Measurements from ENCODE around the gene WWC2. TPM values are rescaled to one million over a fixed set of nuclear protein-coding genes. Genes with fewer than 3 reads are reported as not detected.
"Not testable (repeated sequence)": the region's sequence is repeated elsewhere in the genome, so short reads cannot be mapped to it uniquely, and the experiment has no call there.

Gene WWC2
- total RNA-seq, 4 donors from 2014 or later = 33.7 to 48.3 (median 42.9) TPM

- TF ChIP-seq, protein P1, sequence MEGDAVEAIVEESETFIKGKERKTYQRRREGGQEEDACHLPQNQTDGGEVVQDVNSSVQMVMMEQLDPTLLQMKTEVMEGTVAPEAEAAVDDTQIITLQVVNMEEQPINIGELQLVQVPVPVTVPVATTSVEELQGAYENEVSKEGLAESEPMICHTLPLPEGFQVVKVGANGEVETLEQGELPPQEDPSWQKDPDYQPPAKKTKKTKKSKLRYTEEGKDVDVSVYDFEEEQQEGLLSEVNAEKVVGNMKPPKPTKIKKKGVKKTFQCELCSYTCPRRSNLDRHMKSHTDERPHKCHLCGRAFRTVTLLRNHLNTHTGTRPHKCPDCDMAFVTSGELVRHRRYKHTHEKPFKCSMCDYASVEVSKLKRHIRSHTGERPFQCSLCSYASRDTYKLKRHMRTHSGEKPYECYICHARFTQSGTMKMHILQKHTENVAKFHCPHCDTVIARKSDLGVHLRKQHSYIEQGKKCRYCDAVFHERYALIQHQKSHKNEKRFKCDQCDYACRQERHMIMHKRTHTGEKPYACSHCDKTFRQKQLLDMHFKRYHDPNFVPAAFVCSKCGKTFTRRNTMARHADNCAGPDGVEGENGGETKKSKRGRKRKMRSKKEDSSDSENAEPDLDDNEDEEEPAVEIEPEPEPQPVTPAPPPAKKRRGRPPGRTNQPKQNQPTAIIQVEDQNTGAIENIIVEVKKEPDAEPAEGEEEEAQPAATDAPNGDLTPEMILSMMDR (IDR thresholded peaks at IDR 0.05) = no peak
- DNase-seq (ENCODE audit: low spot score) (no peak), ATAC-seq (ENCODE audit: low FRiP score) (no peak)
Measured at GRCh38 chr4:183111452-183111885, 12.4 kb downstream of the WWC2 start.

DNA sequence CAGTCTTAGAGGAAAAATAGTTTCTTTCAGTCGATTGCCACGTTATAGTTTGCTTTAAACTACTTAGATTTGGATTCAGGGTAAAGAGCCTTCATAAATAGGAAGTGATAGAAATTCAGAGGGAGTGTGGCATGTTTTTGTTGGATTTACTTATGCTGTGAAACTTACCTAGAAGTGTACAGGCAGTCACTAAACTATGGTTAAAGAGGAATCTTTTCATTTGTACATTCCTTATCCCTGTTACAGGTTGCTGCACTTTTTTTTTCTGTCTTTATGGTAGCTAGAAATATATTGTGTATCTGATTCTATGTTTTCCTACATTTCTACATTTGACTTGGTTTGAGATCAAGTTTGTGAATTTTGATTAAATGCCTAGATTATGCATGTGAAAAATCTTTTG, 19.1 kb downstream of the WWC2 start:
- ATAC-seq (ENCODE audit: low FRiP score) (no peak), DNase-seq (ENCODE audit: low spot score) (no peak)
- TF ChIP-seq, protein P1 (IDR thresholded peaks at IDR 0.05) = no peak

DNA sequence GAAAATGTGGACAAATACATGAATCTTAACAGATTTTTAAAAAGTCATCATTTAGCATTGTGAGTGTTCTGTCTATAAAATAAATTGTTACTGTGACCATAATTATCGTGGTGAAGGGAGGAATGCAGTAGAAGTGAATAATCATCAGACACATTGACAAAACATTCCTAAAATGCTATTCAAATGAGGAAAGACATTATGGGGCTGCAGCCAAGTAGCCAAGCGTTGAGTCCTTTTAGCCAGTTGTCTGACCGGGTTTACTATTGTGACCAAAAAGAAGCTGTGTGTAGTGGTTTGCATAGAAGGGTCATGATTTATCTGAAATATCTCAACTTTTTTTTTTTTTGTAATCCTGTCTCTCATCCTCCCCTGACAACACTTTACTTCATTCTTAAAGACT, 19.5 kb downstream of the WWC2 start:
- ATAC-seq (ENCODE audit: low FRiP score) = peak; percentile 62
- TF ChIP-seq, protein P1 (IDR thresholded peaks at IDR 0.05) = no peak

DNA sequence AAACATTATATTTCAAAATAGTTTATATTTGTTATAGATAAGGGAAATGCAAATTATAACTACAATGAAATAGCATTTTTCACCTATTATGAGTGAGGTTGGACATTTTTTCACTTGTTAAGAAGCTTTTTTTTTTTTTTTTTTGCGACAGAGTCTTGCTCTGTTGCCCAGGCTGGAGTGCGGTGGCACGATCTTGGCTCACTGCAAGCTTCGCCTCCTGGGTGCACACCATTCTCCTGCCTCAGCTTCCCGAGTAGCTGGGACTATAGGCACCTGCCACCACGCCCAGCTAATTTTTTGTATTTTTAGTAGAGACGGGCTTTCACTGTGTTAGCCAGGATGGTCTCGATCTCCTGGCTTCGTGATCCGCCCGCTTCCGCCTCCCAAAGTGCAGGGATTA, 22.6 kb downstream of the WWC2 start:
- not testable (repeated sequence) for DNase-seq (ENCODE audit: low spot score); ATAC-seq (ENCODE audit: low FRiP score)

More for the DNA sequence above, 19.5 kb downstream of the WWC2 start:
- no peak for DNase-seq (ENCODE audit: low spot score)

GRCh38 chr4:183124228-183124627, 25.2 kb downstream of the WWC2 start:
- ATAC-seq (ENCODE audit: low FRiP score) (no peak), DNase-seq (ENCODE audit: low spot score) (no peak)
- TF ChIP-seq, protein P1 (IDR thresholded peaks at IDR 0.05) = no peak

- ATAC-seq (ENCODE audit: low FRiP score) = no peak
- DNase-seq (ENCODE audit: low spot score) = no peak
- TF ChIP-seq, protein P1 (IDR thresholded peaks at IDR 0.05) = no peak
Measured at GRCh38 chr4:183124865-183125264, 25.8 kb downstream of the WWC2 start.

DNA sequence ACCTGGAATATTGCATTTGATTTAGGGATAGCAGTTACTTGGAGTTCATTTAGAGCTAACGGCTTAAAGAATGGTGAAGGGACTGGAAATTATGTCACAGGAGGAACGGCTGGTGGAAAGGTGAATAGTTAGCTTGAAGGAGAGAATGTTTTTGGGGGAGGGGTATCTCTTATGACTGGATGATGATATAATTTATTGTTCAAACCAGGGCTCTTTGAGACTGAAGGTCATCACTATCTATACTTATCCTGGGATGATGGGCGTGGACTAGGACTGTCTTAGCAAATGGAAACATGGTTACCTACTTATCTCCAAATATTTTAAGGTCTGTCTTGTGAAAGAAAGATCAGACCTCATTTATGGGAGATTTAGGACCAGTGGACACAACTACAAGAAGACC, 30.1 kb downstream of the WWC2 start:
- TF ChIP-seq, protein P1 (IDR thresholded peaks at IDR 0.05) = no peak
- no peak for DNase-seq (ENCODE audit: low spot score)
- no peak for ATAC-seq (ENCODE audit: low FRiP score)

- DNase-seq (ENCODE audit: low spot score) (no peak), ATAC-seq (ENCODE audit: low FRiP score) (no peak)
- TF ChIP-seq, protein P1 (IDR thresholded peaks at IDR 0.05) = no peak
Measured at GRCh38 chr4:183129675-183130074, 30.6 kb downstream of the WWC2 start.
